ENCODE data around the gene CKM.

GRCh38 chr19:45344621-45345505 is 22.2 kb upstream of the CKM start:
- TF ChIP-seq CTCF (IDR thresholded peaks at IDR 0.05) (no peak), POLR2A (IDR thresholded peaks at IDR 0.05) (no peak)

Measured in thyroid gland (tissue), 4 donors.